K562 (cell line): ENCODE results near the gene RBBP4. TPM values are rescaled to one million over a fixed set of nuclear protein-coding genes. Genes with fewer than 3 reads are reported as not detected.

Source experiments
- ATAC-seq: fragments of 200-7000 bp; cut with Tn5 transposase; 3 replicates; pipeline ENCODE4 v1.9.1; 2020; ENCODE audit warnings: moderate library complexity
- BruUV-seq: library from RNA; stranded (reverse); fragments of 400-500 nt; replicated peaks from 2 replicates; lab custom pipeline; 2021; lab: Mats Ljungman, UMichigan
- CTCF ChIA-PET: fragments of 300-600 bp; formaldehyde crosslinking; extraction: SDS; loops from one replicate; lab custom pipeline; 2021; ENCODE audit warnings: low intra/inter-chr PET ratio; lab: Yijun Ruan, JAX
- POLR2A ChIA-PET: fragments of 300-600, 350-650 bp; sonication (Branson Sonifier 250); formaldehyde crosslinking; extraction: SDS; loops from one replicate; lab custom pipeline; 2021; ENCODE audit warnings: antibody characterized with exemption, inconsistent platforms; lab: Yijun Ruan, JAX
- DNase-seq, 4 experiments: peaks; one replicate each; pipeline versions ENCODE4 v3.0.0 to v3.0.0-alpha.2; 2011 to 2018; ENCODE audit warnings: low spot score in 3 of 4, mixed read lengths in 3 of 4; ENCODE audit errors: extremely low read depth in 1 of 4
- FAIRE-seq: peaks from 2 replicates; lab custom pipeline; 2011; peaks lifted over from hg19 to GRCh38; lab: Jason Lieb, UNC
- H2AFZ ChIP-seq: 2 replicates; pipeline ENCODE4 v1.6.0; 2011; ENCODE audit warnings: low read depth, low read length, control low read depth, inconsistent platforms
- H3K27ac ChIP-seq: fragments of 200-600 bp; 3 replicates; pipeline ENCODE4 v1.8.0; 2011; ENCODE audit warnings: low read depth, mild to moderate bottlenecking, control low read depth, inconsistent platforms, low read length, moderate library complexity, mixed read lengths; ENCODE audit errors: extremely low read depth
- H3K27me3 ChIP-seq, 2 experiments: fragments of 300-600 bp in 1 of 2; 2 replicates in 1 of 2; 3 replicates in 1 of 2; pipeline versions ENCODE4 v1.6.0 to v1.8.0; 2011; ENCODE audit warnings: inconsistent platforms in 2 of 2, low read length in 2 of 2, mild to moderate bottlenecking in 1 of 2, mixed read lengths in 1 of 2, moderate library complexity in 1 of 2; ENCODE audit not compliant: control insufficient read depth in 2 of 2, insufficient read depth in 2 of 2
- H3K36me3 ChIP-seq: fragments of 300-600 bp; 3 replicates; pipeline ENCODE4 v1.8.0; 2011; ENCODE audit warnings: mild to moderate bottlenecking, low read length, inconsistent platforms; ENCODE audit not compliant: control insufficient read depth, insufficient read depth
- H3K4me1 ChIP-seq, 2 experiments: fragments of 200-600 bp in 1 of 2; replicated peaks in 1 of 2; 2 replicates in 1 of 2; 3 replicates in 1 of 2; pipeline versions ENCODE4 v1.5.1 to v1.8.0; 2011; ENCODE audit warnings: inconsistent platforms in 2 of 2, low read length in 2 of 2, mild to moderate bottlenecking in 1 of 2, mixed read lengths in 1 of 2, moderate library complexity in 1 of 2; ENCODE audit not compliant: control insufficient read depth in 2 of 2, insufficient read depth in 2 of 2
- H3K4me2 ChIP-seq: 2 replicates; pipeline ENCODE4 v1.6.1; 2011; ENCODE audit warnings: low read length, control low read depth, inconsistent platforms, mixed read lengths; ENCODE audit not compliant: insufficient read depth
- H3K4me3 ChIP-seq: fragments of 200-600 bp; sonication (generic), shearing (Covaris generic); 2 replicates; pipeline ENCODE4 v1.5.1; 2016; ENCODE audit warnings: control low read depth, inconsistent platforms
- H3K79me2 ChIP-seq: fragments of 200-600 bp; 3 replicates; pipeline ENCODE4 v1.8.0; 2011; ENCODE audit warnings: low read length, inconsistent platforms; ENCODE audit not compliant: control insufficient read depth, insufficient read depth
- H3K9ac ChIP-seq, 2 experiments: 2 replicates each; pipeline versions ENCODE4 v1.6.0 to v1.6.1; 2011; ENCODE audit warnings: low read depth in 2 of 2, low read length in 2 of 2, control low read depth in 1 of 2, inconsistent platforms in 1 of 2, mild to moderate bottlenecking in 1 of 2, mixed read lengths in 1 of 2; ENCODE audit not compliant: insufficient read depth in 1 of 2
- H3K9me1 ChIP-seq: one replicate; pipeline ENCODE4 v1.6.0; 2011; ENCODE audit warnings: inconsistent platforms, mild to moderate bottlenecking, low read length, moderate library complexity; ENCODE audit not compliant: control insufficient read depth, insufficient read depth
- H3K9me3 ChIP-seq: replicated peaks from 2 replicates; pipeline ENCODE4 v1.5.1; 2011; ENCODE audit warnings: low read depth, low read length, inconsistent platforms; ENCODE audit not compliant: control insufficient read depth, insufficient read depth
- H4K20me1 ChIP-seq: replicated peaks from 2 replicates; pipeline ENCODE4 v1.6.1; 2011; ENCODE audit warnings: low read length, inconsistent platforms, mixed read lengths; ENCODE audit not compliant: control insufficient read depth, insufficient read depth
- ETV1 ChIP-seq: fragments of 450-650 bp; conservative IDR thresholded peaks from 2 replicates; pipeline ENCODE4 v1.6.1; 2016; ENCODE audit warnings: missing genetic modification characterization, control low read depth, low read depth, missing compliant biosample characterization
- ETV5 ChIP-seq: sonication (generic); formaldehyde crosslinking; IDR thresholded peaks from 2 replicates; pipeline ENCODE4 v1.4.0; 2020; ENCODE audit warnings: low read depth, mild to moderate bottlenecking, missing genetic modification reagents
- GABPA ChIP-seq: fragments of 200-800 bp; sonication (Bioruptor generic); conservative IDR thresholded peaks from 2 replicates; pipeline ENCODE4 v1.6.1; 2016; ENCODE audit warnings: low read depth, missing genetic modification characterization, missing compliant biosample characterization
- GATAD2B ChIP-seq: fragments of 450-650 bp; IDR thresholded peaks from 2 replicates; pipeline ENCODE4 v1.6.1; 2017; ENCODE audit warnings: mild to moderate bottlenecking, borderline replicate concordance
- KLF6 ChIP-seq: fragments of 250-450 bp; sonication (Bioruptor Pico); IDR thresholded peaks from 2 replicates; pipeline ENCODE4 v1.4.0; 2020; ENCODE audit warnings: mild to moderate bottlenecking, moderate library complexity, borderline replicate concordance
- MAFK ChIP-seq: IDR thresholded peaks from 2 replicates; pipeline ENCODE4 v1.6.1; 2011; ENCODE audit warnings: low read length, improper control_type of control experiment
- MYC ChIP-seq, 2 experiments: fragments of 250-450 bp in 1 of 2; sonication (Bioruptor Pico) in 1 of 2; IDR thresholded peaks; 2 replicates each; pipeline versions ENCODE4 v1.5.1 to v1.6.1; 2012 to 2021; ENCODE audit warnings: low read depth in 2 of 2, borderline replicate concordance in 1 of 2, improper control_type of control experiment in 1 of 2, low read length in 1 of 2, mild to moderate bottlenecking in 1 of 2, moderate library complexity in 1 of 2
- NCOA6 ChIP-seq: fragments of 450-650 bp; IDR thresholded peaks from 2 replicates; pipeline ENCODE4 v1.6.1; 2017; ENCODE audit warnings: mild to moderate bottlenecking
- NONO ChIP-seq, 2 experiments: fragments of 200-400 bp in 1 of 2; fragments of 450-650 bp in 1 of 2; formaldehyde crosslinking in 1 of 2; IDR thresholded peaks; 2 replicates each; pipeline ENCODE4 v1.6.1; 2017; ENCODE audit warnings: low read depth in 2 of 2, mild to moderate bottlenecking in 2 of 2, moderate library complexity in 2 of 2, low read length in 1 of 2
- WGBS: fragments of 100-300 bp; shearing (Covaris generic); methylation state at CpG from one replicate; pipeline ENCODE4 v1.1.6; 2016; ENCODE audit warnings: low coverage, mixed read lengths; ENCODE audit not compliant: insufficient coverage; ENCODE audit errors: missing lambda C conversion rate; 5-methylcytosine and 5-hydroxymethylcytosine counted together
- in situ Hi-C: fragments of 300-500 bp; cut with MboI; formaldehyde crosslinking; loops from 4 replicates; pipeline ENCODE4 v1.15.0; 2018; ENCODE audit warnings: inconsistent platforms, mixed read lengths
- intact Hi-C: fragments of 100-400 bp; cut with micrococcal nuclease; formaldehyde crosslinking; loops from 2 replicates; pipeline ENCODE4 v1.14.2; 2022
- polyA plus RNA-seq, 8 experiments: library from polyadenylated mRNA; depleted of rRNA in 4 of 8; stranded (reverse) in 5 of 8; unstranded in 3 of 8; fragments of >200 nt; fragmentation: Nextera tagmentation in 2 of 8; fragmentation: Illumina TruSeq in 1 of 8; extraction: Ambion mirVana in 2 of 8; extraction: Trizol in 1 of 8; gene quantifications; 2 replicates each; pipeline versions ENCODE4 v1.2.1 to v1.2.3, GENCODE V29; 2011 to 2014; ENCODE audit warnings: inconsistent platforms in 1 of 8, missing spikeins in 1 of 8
- total RNA-seq, 7 experiments: library from RNA; depleted of rRNA in 6 of 7; stranded (reverse); fragments of >200 nt in 6 of 7; fragmentation: Illumina TruSeq in 2 of 7; extraction: Trizol in 2 of 7; gene quantifications; 2 replicates each; pipeline versions ENCODE4 v1.2.1 to v1.2.3, GENCODE V29; 2011 to 2021; ENCODE audit warnings: low replicate concordance in 1 of 7
- TF ChIP-seq, protein P1 (sequence below): sonication (generic); IDR thresholded peaks from 2 replicates; pipeline ENCODE4 v1.6.1; 2016
- TF ChIP-seq, protein P2 (sequence below): sonication (generic); formaldehyde crosslinking; IDR thresholded peaks from 2 replicates; pipeline ENCODE4 v1.8.0; 2023; ENCODE audit warnings: missing genetic modification reagents, mild to moderate bottlenecking, borderline replicate concordance

The RBBP4 gene
- total and polyA plus RNA-seq, 9 of the 15 experiments (the other 6 are each of a cell fraction or from before 2014, with no cell fraction given) = 185 to 409 (median 259) TPM

DNA sequence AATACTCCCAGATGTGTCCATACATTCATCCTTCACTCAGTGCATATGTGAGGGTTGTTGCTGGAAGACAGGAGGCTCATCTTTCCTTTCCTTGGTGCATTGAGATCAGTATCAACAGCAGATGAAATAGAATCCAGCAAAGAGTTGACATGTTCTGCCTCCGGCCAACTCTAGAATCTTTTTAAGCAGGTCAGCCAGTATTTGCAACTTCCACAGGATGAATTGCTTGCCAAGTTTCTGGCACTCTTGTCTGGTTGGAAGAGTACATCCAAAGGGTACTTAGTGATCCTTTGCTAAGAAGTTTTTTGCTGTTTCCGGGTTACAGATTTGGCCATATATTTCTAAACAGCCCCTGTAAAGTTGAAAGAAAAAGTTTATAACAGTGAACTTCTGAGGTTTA lies 30.5 kb downstream of the RBBP4 start:
- Histone ChIP-seq H3K4me3 (no peak overlapping the region), H3K9me3 (no peaks in the 10 kb centered on the region), H3K4me1 (no peaks in the 10 kb centered on the region), H3K27ac (no peak overlapping the region), H3K4me2 (no peak overlapping the region), H2AFZ (no peak overlapping the region), H3K9ac (no peak overlapping the region), H4K20me1 (no peaks in the 10 kb centered on the region), H3K36me3 (peaks cover 95% of the 10 kb centered on the region), H3K27me3 (no peaks in the 10 kb centered on the region), H3K79me2 (no peaks in the 10 kb centered on the region), H3K9me1 (no peaks in the 10 kb centered on the region)
- ChIA-PET CTCF (no interaction called here), POLR2A (no interaction called here)
- no TSS peak for BruUV-seq
- ATAC-seq (no peak), FAIRE-seq (no peak), DNase-seq (no peak)
- TF ChIP-seq GABPA (tag) (no peak), MYC (IDR thresholded peaks at IDR 0.05; ENCODE audit: low read depth, low read length) (no peak), MYC (CRISPR knock-in tag; IDR thresholded peaks at IDR 0.05; ENCODE audit: borderline replicate concordance, low read depth) (no peak), KLF6 (CRISPR knock-in tag) (no peak), GATAD2B (no peak), ETV5 (CRISPR knock-in tag) (no peak), NCOA6 (no peak), MAFK (no peak), ETV1 (no peak), NONO (IDR thresholded peaks at IDR 0.05; ENCODE audit: low read depth in 2 of 2, low read length in 1 of 2) (no peak)
- TF ChIP-seq, protein P1, sequence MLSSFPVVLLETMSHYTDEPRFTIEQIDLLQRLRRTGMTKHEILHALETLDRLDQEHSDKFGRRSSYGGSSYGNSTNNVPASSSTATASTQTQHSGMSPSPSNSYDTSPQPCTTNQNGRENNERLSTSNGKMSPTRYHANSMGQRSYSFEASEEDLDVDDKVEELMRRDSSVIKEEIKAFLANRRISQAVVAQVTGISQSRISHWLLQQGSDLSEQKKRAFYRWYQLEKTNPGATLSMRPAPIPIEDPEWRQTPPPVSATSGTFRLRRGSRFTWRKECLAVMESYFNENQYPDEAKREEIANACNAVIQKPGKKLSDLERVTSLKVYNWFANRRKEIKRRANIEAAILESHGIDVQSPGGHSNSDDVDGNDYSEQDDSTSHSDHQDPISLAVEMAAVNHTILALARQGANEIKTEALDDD = no peak
- TF ChIP-seq, protein P2, sequence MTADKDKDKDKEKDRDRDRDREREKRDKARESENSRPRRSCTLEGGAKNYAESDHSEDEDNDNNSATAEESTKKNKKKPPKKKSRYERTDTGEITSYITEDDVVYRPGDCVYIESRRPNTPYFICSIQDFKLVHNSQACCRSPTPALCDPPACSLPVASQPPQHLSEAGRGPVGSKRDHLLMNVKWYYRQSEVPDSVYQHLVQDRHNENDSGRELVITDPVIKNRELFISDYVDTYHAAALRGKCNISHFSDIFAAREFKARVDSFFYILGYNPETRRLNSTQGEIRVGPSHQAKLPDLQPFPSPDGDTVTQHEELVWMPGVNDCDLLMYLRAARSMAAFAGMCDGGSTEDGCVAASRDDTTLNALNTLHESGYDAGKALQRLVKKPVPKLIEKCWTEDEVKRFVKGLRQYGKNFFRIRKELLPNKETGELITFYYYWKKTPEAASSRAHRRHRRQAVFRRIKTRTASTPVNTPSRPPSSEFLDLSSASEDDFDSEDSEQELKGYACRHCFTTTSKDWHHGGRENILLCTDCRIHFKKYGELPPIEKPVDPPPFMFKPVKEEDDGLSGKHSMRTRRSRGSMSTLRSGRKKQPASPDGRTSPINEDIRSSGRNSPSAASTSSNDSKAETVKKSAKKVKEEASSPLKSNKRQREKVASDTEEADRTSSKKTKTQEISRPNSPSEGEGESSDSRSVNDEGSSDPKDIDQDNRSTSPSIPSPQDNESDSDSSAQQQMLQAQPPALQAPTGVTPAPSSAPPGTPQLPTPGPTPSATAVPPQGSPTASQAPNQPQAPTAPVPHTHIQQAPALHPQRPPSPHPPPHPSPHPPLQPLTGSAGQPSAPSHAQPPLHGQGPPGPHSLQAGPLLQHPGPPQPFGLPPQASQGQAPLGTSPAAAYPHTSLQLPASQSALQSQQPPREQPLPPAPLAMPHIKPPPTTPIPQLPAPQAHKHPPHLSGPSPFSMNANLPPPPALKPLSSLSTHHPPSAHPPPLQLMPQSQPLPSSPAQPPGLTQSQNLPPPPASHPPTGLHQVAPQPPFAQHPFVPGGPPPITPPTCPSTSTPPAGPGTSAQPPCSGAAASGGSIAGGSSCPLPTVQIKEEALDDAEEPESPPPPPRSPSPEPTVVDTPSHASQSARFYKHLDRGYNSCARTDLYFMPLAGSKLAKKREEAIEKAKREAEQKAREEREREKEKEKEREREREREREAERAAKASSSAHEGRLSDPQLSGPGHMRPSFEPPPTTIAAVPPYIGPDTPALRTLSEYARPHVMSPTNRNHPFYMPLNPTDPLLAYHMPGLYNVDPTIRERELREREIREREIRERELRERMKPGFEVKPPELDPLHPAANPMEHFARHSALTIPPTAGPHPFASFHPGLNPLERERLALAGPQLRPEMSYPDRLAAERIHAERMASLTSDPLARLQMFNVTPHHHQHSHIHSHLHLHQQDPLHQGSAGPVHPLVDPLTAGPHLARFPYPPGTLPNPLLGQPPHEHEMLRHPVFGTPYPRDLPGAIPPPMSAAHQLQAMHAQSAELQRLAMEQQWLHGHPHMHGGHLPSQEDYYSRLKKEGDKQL (CRISPR knock-in tag) = no peak
- 83% methylated on average over 2 of the region's 2 CpGs for WGBS
- intact Hi-C loops (no loop called here), in situ Hi-C loops (no loop called here)
